B cell (primary cell): Measurements from ENCODE around the gene RALA. TPM values are rescaled to one million over a fixed set of nuclear protein-coding genes. Genes with fewer than 3 reads are reported as not detected.

ENCODE experiments used
- ATAC-seq: fragments of 200-7000 bp; cut with Tn5 transposase; one replicate; pipeline ENCODE4 v1.10.0; 2021; ENCODE audit warnings: low read depth, mild to moderate bottlenecking, moderate number of reproducible peaks, moderate library complexity
- CTCF ChIA-PET: fragments of 350-600 bp; sonication (Branson Sonifier 250); formaldehyde crosslinking; loops from one replicate; lab custom pipeline; 2021; ENCODE audit warnings: antibody characterized with exemption, inconsistent platforms; lab: Charles Lee
- POLR2A ChIA-PET: fragments of 350-600 bp; sonication (Branson Sonifier 250); formaldehyde crosslinking; loops from one replicate; lab custom pipeline; 2021; ENCODE audit warnings: antibody characterized with exemption; lab: Charles Lee
- DNase-seq: peaks from one replicate; pipeline ENCODE4 v3.0.0; 2013
- H2AFZ ChIP-seq: 2 replicates; pipeline ENCODE4 v1.6.1; 2012; ENCODE audit warnings: mild to moderate bottlenecking, low read depth, low read length; ENCODE audit not compliant: insufficient read depth, poor library complexity, severe bottlenecking
- H3K27ac ChIP-seq, 2 donors: 1 replicate in 1 of 2; 2 replicates in 1 of 2; pipeline ENCODE4 v1.5.1; 2012 to 2013; ENCODE audit warnings: low read length in 2 of 2, mild to moderate bottlenecking in 2 of 2, moderate library complexity in 1 of 2
- H3K27me3 ChIP-seq, 4 experiments: fragments of 200-600 bp in 1 of 4; sonication (generic) in 1 of 4; replicated peaks in 1 of 4; 1 replicate in 2 of 4; 2 replicates in 2 of 4; pipeline versions ENCODE4 v1.6.1 to v1.7.0; 2013 to 2016; ENCODE audit warnings: low read length in 3 of 4, mild to moderate bottlenecking in 2 of 4, mixed read lengths in 1 of 4, moderate library complexity in 1 of 4; ENCODE audit not compliant: insufficient read depth in 4 of 4, control insufficient read depth in 3 of 4; ENCODE audit errors: control extremely low read depth in 1 of 4
- H3K36me3 ChIP-seq, 2 experiments: replicated peaks in 1 of 2; 1 replicate in 1 of 2; 2 replicates in 1 of 2; pipeline versions ENCODE4 v1.6.1 to v1.7.1; 2013; ENCODE audit warnings: low read length in 1 of 2; ENCODE audit not compliant: insufficient read depth in 2 of 2, control insufficient read depth in 1 of 2; ENCODE audit errors: control extremely low read depth in 1 of 2, extremely low read depth in 1 of 2
- H3K4me1 ChIP-seq, 2 donors: fragments of 200-600 bp in 1 of 2; sonication (generic) in 1 of 2; 1 replicate in 1 of 2; 2 replicates in 1 of 2; pipeline versions ENCODE4 v1.5.1 to v1.6.1; 2013 to 2017; ENCODE audit warnings: low read length in 2 of 2; ENCODE audit not compliant: control insufficient read depth in 2 of 2, insufficient read depth in 2 of 2
- H3K4me2 ChIP-seq: replicated peaks from 2 replicates; pipeline ENCODE3; 2012; ENCODE audit warnings: mild to moderate bottlenecking, low read depth, low read length; ENCODE audit not compliant: poor library complexity, severe bottlenecking
- H3K4me3 ChIP-seq, 5 experiments: fragments of 200-600 bp in 1 of 5; sonication (generic) in 1 of 5; 1 replicate in 3 of 5; 2 replicates in 2 of 5; pipeline versions ENCODE4 v1.5.1 to v1.7.0; 2011 to 2016; ENCODE audit warnings: low read length in 4 of 5, mild to moderate bottlenecking in 4 of 5, low read depth in 2 of 5, control low read depth in 1 of 5, moderate library complexity in 1 of 5; ENCODE audit not compliant: insufficient read depth in 1 of 5; ENCODE audit errors: control extremely low read depth in 1 of 5, extremely low read depth in 1 of 5
- H3K79me2 ChIP-seq: fragments of 200-600 bp; sonication (generic); one replicate; pipeline ENCODE4 v1.6.0; 2016; ENCODE audit warnings: low read length; ENCODE audit not compliant: control insufficient read depth, insufficient read depth
- H3K9ac ChIP-seq: fragments of 200-600 bp; sonication (generic); 2 replicates; pipeline ENCODE4 v1.6.1; 2017; ENCODE audit warnings: mild to moderate bottlenecking, low read length, moderate library complexity
- H3K9me3 ChIP-seq, 3 donors: one replicate each; pipeline versions ENCODE4 v1.6.1 to v1.7.1; 2013; ENCODE audit warnings: low read length in 2 of 3; ENCODE audit not compliant: control insufficient read depth in 2 of 3, insufficient read depth in 1 of 3; ENCODE audit errors: control extremely low read depth in 1 of 3
- H4K20me1 ChIP-seq: 2 replicates; pipeline ENCODE4 v1.6.0; 2012; ENCODE audit warnings: mild to moderate bottlenecking, low read length; ENCODE audit not compliant: insufficient read depth, control insufficient read depth, poor library complexity, severe bottlenecking
- H3K27ac Mint-ChIP-seq: one replicate; pipeline ENCODE4 v1.8.0; 2021; ENCODE audit warnings: mixed read lengths
- H3K27me3 Mint-ChIP-seq: one replicate; pipeline ENCODE4 v1.8.0; 2021; ENCODE audit warnings: mixed read lengths
- H3K4me1 Mint-ChIP-seq: one replicate; pipeline ENCODE4 v1.8.0; 2021; ENCODE audit warnings: mixed read lengths
- H3K4me3 Mint-ChIP-seq: one replicate; pipeline ENCODE4 v1.8.0; 2021; ENCODE audit warnings: mixed read lengths
- H3K9me3 Mint-ChIP-seq: one replicate; pipeline ENCODE4 v1.8.0; 2022; ENCODE audit warnings: mixed read lengths; ENCODE audit not compliant: insufficient read depth
- CTCF ChIP-seq: fragments of 200-600 bp; IDR thresholded peaks from one replicate; pipeline ENCODE4 v1.8.0; 2022; ENCODE audit warnings: antibody characterized with exemption, mild to moderate bottlenecking
- EZH2 ChIP-seq: IDR thresholded peaks from 2 replicates; pipeline ENCODE4 v1.6.1; 2012; ENCODE audit warnings: borderline replicate concordance, low read depth, mild to moderate bottlenecking, moderate library complexity, low read length; ENCODE audit not compliant: insufficient read depth, poor library complexity, severe bottlenecking
- WGBS: methylation state at CpG from one replicate; pipeline ENCODE4 v1.1.5; 2013; ENCODE audit warnings: missing lambda C conversion rate; ENCODE audit not compliant: insufficient coverage; 5-methylcytosine and 5-hydroxymethylcytosine counted together
- intact Hi-C: fragments of 100-400 bp; cut with micrococcal nuclease; formaldehyde crosslinking; loops from one replicate; pipeline ENCODE4 v1.10.0; 2022
- polyA plus RNA-seq: library from polyadenylated mRNA; depleted of rRNA; stranded (reverse); fragments of >200 nt; gene quantifications from 2 replicates; pipeline ENCODE4 v1.2.3, GENCODE V29; 2012
- total RNA-seq, 2 donors: library from RNA; stranded (reverse); fragments of 120-200 nt in 1 of 2; gene quantifications; 1 replicate in 1 of 2; 2 replicates in 1 of 2; pipeline versions ENCODE4 v1.2.3 to v1.2.4, GENCODE V29; 2013 to 2022

RALA gene
- total and polyA plus RNA-seq, 2 donors (not counting 1 experiment from before 2014, with no cell fraction given), result 9.3 to 29.8 TPM

DNA sequence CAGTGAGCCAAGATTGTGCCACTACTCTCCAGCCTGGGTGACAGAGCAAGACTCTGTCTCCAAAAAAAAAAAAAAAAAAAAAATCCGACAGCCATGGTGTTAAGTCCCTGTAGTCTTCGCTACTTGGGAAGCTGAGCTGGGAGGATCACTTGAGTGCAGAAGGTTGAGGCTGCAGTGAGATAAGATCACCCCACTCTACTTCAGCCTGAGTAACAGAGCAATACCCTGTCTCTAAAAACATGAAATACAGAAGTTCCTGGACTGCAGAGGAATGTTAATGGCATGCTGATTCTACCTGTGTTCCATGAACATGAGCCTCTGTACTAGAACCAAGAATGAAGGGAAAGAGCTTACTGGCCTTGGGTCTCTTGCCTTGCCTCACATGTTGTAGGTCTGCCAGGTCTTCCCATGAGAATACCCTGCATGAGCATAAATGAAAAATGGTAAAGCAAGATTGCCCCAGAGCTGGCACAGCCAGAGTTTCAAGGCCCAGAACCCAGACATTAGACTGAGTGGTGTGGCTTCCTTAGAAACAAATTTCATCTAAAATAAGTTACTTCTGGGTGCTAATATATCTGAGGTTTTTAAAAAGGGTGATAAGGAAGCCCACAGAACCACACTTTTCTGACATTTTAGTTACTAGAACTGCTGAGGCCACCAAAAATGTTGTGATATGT is 48.6 kb upstream of the RALA start:
- H3K4me3 Mint-ChIP-seq, result no peak overlapping the region
- Histone ChIP-seq H3K27ac (no peak overlapping the region), H3K4me1 (no peaks in the 10 kb centered on the region), H3K4me2 (no peak overlapping the region), H3K79me2 (no peaks in the 10 kb centered on the region), H3K9ac (no peak overlapping the region), H3K9me3 (no peaks in the 10 kb centered on the region), H3K36me3 (peaks cover 3 to 39% of the 10 kb centered on the region in 2 experiments), H2AFZ (no peak overlapping the region), H3K4me3 (no peak overlapping the region), H4K20me1 (no peaks in the 10 kb centered on the region), H3K27me3 (no peaks in the 10 kb centered on the region)
- CTCF ChIA-PET, result interaction anchor here (10.1 kb wide), 1 partner anchor 170 kb away, joined by 579 read pairs; no protein-coding TSS in a partner anchor
- POLR2A ChIA-PET, result no interaction called here
- WGBS, result no CpG with 5 or more reads among the region's 2 CpGs
- TF ChIP-seq CTCF (no peak), EZH2 (no peak)
- no peak overlapping the region for H3K27ac Mint-ChIP-seq
- no peaks in the 10 kb centered on the region for H3K4me1 Mint-ChIP-seq
- no peaks in the 10 kb centered on the region for H3K9me3 Mint-ChIP-seq
- no peaks in the 10 kb centered on the region for H3K27me3 Mint-ChIP-seq
- intact Hi-C loops, result no loop called here
- ATAC-seq (no peak), DNase-seq (no peak)

DNA sequence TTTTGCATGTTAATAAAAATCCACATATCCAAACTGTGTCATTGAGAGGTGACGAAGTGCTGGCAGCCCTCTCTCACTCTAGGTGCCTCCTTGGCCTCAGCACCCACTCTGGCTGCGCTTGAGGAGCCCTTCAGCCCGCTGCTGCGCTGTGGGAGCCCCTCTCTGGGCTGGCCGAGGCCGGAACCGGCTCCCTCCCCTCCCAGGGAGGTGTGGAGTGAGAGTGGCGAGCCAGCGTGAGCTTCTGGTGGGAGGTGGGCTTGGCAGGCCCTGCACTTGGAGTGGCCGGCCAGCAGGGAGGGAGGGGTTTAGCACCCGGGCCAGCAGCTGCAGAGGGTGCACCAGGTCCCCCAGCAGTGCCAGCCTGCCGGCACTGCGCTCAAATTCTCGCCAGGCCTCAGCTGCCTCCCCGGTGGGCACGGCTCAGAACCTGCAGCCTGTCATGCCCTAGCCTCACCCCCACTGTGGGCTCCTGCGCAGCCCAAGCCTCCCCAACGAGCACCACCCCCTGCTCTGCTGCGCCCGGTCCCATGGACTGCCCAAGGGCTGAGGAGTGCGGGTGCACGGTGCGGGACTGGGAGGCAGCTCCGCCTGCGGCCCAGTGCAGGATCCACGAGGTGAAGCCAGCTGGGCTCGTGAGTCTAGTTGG is 46.0 kb upstream of the RALA start:
- intact Hi-C loops, result no loop called here
- Histone ChIP-seq H4K20me1 (no peaks in the 10 kb centered on the region), H3K4me2 (no peak overlapping the region), H3K4me1 (no peaks in the 10 kb centered on the region), H3K27ac (no peak overlapping the region), H3K27me3 (no peaks in the 10 kb centered on the region), H3K79me2 (no peaks in the 10 kb centered on the region), H2AFZ (no peak overlapping the region), H3K9ac (no peak overlapping the region), H3K4me3 (no peak overlapping the region), H3K9me3 (no peaks in the 10 kb centered on the region), H3K36me3 (peaks cover 3 to 21% of the 10 kb centered on the region in 2 experiments)
- H3K9me3 Mint-ChIP-seq, result no peaks in the 10 kb centered on the region
- no peaks in the 10 kb centered on the region for H3K4me1 Mint-ChIP-seq
- ChIA-PET POLR2A (no interaction called here), CTCF (interaction anchor here (1.4 to 10.1 kb wide), 4 partner anchors 10 to 168 kb away, joined by 3 to 579 read pairs (median 72); partner anchors contain the start of gene RALA)
- no peak for ATAC-seq
- no peak overlapping the region for H3K27ac Mint-ChIP-seq
- no peak overlapping the region for H3K4me3 Mint-ChIP-seq
- H3K27me3 Mint-ChIP-seq, result no peaks in the 10 kb centered on the region
- WGBS, result 95% methylated on average over 20 of the region's 27 CpGs
- no peak for DNase-seq
- no peak for TF ChIP-seq CTCF
- no peak for TF ChIP-seq EZH2
